ENCODE data around the gene LGSN.

- TF ChIP-seq POLR2AphosphoS5 (IDR thresholded peaks at IDR 0.05; ENCODE audit: low read depth, low read length) = no peak
- TF ChIP-seq FOSL1 (IDR thresholded peaks at IDR 0.05; ENCODE audit: low read depth) = no peak
- TF ChIP-seq REST (IDR thresholded peaks at IDR 0.05; ENCODE audit: low read depth) = no peak
- peak; percentile 59 to 82 (median 73) for TF ChIP-seq CTCF (IDR thresholded peaks at IDR 0.05 in 2 of 3, conservative IDR thresholded peaks at IDR 0.05 in 1 of 3; ENCODE audit: borderline replicate concordance in 1 of 3, insufficient read depth in 1 of 3, low read depth in 2 of 3, low read length in 2 of 3)
- TF ChIP-seq MAX (IDR thresholded peaks at IDR 0.05) = no peak
- TF ChIP-seq TCF7L2 (IDR thresholded peaks at IDR 0.05; ENCODE audit: borderline replicate concordance, extremely low read depth, insufficient read depth, insufficient read length) = no peak
- no peak for TF ChIP-seq YY1 (IDR thresholded peaks at IDR 0.05; ENCODE audit: extremely low read depth, insufficient replicate concordance, low read depth, low read length)
- no peak for TF ChIP-seq EZH2phosphoT487 (IDR thresholded peaks at IDR 0.05; ENCODE audit: borderline replicate concordance)
- no peak for TF ChIP-seq SIN3A (IDR thresholded peaks at IDR 0.05; ENCODE audit: low read depth)
- TF ChIP-seq ZNF274 (IDR thresholded peaks at IDR 0.05; ENCODE audit: low read depth, low read length) = no peak
- no peak for TF ChIP-seq EZH2 (IDR thresholded peaks at IDR 0.05)
These were observed 32.9 kb upstream of the LGSN start for GRCh38 chr6:63352544-63353285.

Measured in HCT116 (cell line).